ENCODE data around the gene RFTN1. TPM values are rescaled to one million over a fixed set of nuclear protein-coding genes. Genes with fewer than 3 reads are reported as not detected.

RFTN1 gene
- total RNA-seq, 1 donor from 2014 or later, result 84.1 TPM

DNA sequence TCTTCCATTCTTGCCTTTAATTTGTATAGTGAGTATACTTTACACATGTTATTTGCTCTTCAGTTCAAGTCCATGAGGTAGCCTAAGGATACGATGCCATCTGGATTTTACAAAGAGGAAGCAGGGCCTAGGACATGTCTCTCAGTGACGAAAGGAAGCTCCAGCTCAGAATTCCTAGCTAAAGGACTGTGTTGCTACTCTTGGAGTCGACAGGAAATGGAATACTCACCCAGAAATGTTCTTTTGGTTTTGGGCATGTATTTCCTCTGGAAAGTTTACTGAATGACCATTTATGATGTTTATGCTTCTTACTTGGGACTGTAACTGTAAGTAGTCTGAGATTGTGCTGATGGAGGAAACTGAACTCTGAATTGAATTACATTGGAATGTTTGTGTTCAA lies 236.0 kb downstream of the RFTN1 start:
- TF ChIP-seq, protein P1, sequence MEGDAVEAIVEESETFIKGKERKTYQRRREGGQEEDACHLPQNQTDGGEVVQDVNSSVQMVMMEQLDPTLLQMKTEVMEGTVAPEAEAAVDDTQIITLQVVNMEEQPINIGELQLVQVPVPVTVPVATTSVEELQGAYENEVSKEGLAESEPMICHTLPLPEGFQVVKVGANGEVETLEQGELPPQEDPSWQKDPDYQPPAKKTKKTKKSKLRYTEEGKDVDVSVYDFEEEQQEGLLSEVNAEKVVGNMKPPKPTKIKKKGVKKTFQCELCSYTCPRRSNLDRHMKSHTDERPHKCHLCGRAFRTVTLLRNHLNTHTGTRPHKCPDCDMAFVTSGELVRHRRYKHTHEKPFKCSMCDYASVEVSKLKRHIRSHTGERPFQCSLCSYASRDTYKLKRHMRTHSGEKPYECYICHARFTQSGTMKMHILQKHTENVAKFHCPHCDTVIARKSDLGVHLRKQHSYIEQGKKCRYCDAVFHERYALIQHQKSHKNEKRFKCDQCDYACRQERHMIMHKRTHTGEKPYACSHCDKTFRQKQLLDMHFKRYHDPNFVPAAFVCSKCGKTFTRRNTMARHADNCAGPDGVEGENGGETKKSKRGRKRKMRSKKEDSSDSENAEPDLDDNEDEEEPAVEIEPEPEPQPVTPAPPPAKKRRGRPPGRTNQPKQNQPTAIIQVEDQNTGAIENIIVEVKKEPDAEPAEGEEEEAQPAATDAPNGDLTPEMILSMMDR (IDR thresholded peaks at IDR 0.05), result no peak
- DNase-seq (ENCODE audit: extremely low spot score, unreplicated experiment), result no peak
- no peaks in the 10 kb centered on the region for H3K9me3 Mint-ChIP-seq (ENCODE audit: unreplicated experiment)
- H3K27me3 Mint-ChIP-seq (ENCODE audit: unreplicated experiment), result no peaks in the 10 kb centered on the region
- peaks cover 18% of the 10 kb centered on the region for H3K4me1 Mint-ChIP-seq (ENCODE audit: unreplicated experiment)
- H3K36me3 Mint-ChIP-seq (ENCODE audit: unreplicated experiment), result peaks cover 17% of the 10 kb centered on the region
- H3K27ac Mint-ChIP-seq (ENCODE audit: unreplicated experiment), result no peak overlapping the region
- H3K4me3 Mint-ChIP-seq (ENCODE audit: unreplicated experiment), result no peak overlapping the region

DNA sequence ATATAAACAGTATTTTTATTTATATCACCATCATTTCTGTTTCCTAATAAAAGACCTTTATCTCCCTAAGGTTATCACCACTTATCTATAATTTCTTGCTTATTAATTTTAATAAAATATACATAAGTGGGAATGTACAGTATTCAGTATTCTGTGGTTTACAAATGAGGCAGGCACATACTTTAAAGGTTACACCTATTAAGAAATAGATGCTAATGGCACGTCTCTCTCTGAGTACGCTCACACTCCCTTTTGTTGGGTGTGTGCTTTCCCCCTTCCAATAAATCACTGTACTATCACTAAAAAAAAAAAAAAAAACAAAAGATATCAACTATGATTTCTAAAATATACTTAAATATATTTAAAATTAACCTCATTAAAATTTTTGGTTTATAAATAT lies 239.6 kb downstream of the RFTN1 start:
- Mint-ChIP-seq H3K27me3 (ENCODE audit: unreplicated experiment) (no peaks in the 10 kb centered on the region), H3K27ac (ENCODE audit: unreplicated experiment) (no peak overlapping the region), H3K4me3 (ENCODE audit: unreplicated experiment) (no peak overlapping the region), H3K9me3 (ENCODE audit: unreplicated experiment) (no peaks in the 10 kb centered on the region), H3K36me3 (ENCODE audit: unreplicated experiment) (peaks cover 22% of the 10 kb centered on the region), H3K4me1 (ENCODE audit: unreplicated experiment) (peaks cover 13% of the 10 kb centered on the region)
- TF ChIP-seq, protein P1 (IDR thresholded peaks at IDR 0.05), result no peak
- DNase-seq (ENCODE audit: extremely low spot score, unreplicated experiment), result no peak

DNA sequence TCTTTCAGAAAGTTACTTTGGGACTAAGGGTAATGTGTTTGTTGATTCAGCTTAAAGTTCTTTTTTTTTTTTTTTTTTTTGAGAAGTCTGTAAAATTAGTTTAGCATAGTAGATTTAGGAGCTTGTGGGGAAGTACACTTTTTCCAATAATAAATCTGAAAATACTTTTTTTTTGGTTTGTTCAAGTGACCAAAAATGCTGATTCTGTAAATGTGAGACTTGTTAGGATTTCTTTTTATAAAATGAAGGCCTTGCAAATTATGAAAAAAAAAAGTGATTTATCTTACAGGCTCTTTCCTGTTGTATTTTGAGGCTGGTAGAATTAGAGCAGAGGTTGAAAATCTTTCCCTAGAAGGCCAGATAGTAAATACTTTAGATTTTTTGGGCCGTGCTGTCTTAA lies 240.9 kb downstream of the RFTN1 start:
- H3K4me1 Mint-ChIP-seq (ENCODE audit: unreplicated experiment), result peaks cover 6% of the 10 kb centered on the region
- no peak overlapping the region for H3K4me3 Mint-ChIP-seq (ENCODE audit: unreplicated experiment)

DNA sequence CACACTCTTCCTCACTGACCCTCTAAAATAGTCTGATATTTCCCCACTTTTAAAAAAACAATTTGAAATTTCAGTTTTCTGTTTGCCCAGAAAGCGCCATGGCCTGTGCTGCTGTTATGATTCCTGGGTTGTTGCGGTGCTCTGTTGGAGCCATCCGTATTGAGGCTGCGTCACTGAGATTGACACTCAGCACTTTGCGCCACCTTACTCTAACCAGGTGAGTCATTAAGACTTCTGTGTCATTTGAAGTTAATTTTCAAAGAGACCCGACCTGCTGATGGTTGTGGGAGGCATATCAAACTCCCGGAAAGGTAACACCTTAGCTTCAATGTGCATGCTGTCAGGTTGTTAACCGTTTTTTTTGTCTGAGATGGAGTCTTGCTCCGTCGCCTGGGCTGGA lies 242.6 kb downstream of the RFTN1 start:
- TF ChIP-seq, protein P1 (IDR thresholded peaks at IDR 0.05), result no peak
- DNase-seq (ENCODE audit: extremely low spot score, unreplicated experiment), result no peak
- Mint-ChIP-seq H3K36me3 (ENCODE audit: unreplicated experiment) (peaks cover 16% of the 10 kb centered on the region), H3K4me1 (ENCODE audit: unreplicated experiment) (peaks cover 15% of the 10 kb centered on the region), H3K4me3 (ENCODE audit: unreplicated experiment) (no peak overlapping the region), H3K27me3 (ENCODE audit: unreplicated experiment) (no peaks in the 10 kb centered on the region), H3K27ac (ENCODE audit: unreplicated experiment) (no peak overlapping the region), H3K9me3 (ENCODE audit: unreplicated experiment) (no peaks in the 10 kb centered on the region)

More for the DNA sequence above, 240.9 kb downstream of the RFTN1 start:
- peaks cover 20% of the 10 kb centered on the region for H3K36me3 Mint-ChIP-seq (ENCODE audit: unreplicated experiment)
- H3K27ac Mint-ChIP-seq (ENCODE audit: unreplicated experiment), result no peak overlapping the region
- no peaks in the 10 kb centered on the region for H3K9me3 Mint-ChIP-seq (ENCODE audit: unreplicated experiment)
- DNase-seq (ENCODE audit: extremely low spot score, unreplicated experiment), result no peak
- no peaks in the 10 kb centered on the region for H3K27me3 Mint-ChIP-seq (ENCODE audit: unreplicated experiment)
- TF ChIP-seq, protein P1 (IDR thresholded peaks at IDR 0.05), result no peak

DNA sequence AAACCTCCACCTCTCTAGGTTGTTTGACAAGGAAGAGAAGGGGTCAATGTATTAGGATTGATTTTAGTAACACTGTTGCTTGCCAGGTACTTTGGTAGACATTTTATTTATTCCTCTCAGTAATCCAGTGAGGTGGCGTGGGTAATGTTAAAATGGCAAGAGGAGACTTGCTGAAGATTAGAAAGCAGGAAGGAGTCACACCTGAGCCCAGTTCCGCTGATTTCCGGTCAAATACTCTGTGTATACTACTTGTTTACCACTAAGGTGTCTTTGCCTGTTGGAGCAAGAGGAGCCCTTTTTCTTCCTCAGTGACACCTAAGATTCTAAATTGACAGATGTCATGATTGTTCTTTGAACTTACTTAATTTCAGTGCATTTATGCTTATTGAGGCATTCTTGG lies 246.8 kb downstream of the RFTN1 start:
- Mint-ChIP-seq H3K4me3 (ENCODE audit: unreplicated experiment) (peak overlapping the region; percentile 27), H3K27ac (ENCODE audit: unreplicated experiment) (no peak overlapping the region)

More for the DNA sequence above, 246.8 kb downstream of the RFTN1 start:
- Mint-ChIP-seq H3K27me3 (ENCODE audit: unreplicated experiment) (no peaks in the 10 kb centered on the region), H3K4me1 (ENCODE audit: unreplicated experiment) (peaks cover 24% of the 10 kb centered on the region), H3K9me3 (ENCODE audit: unreplicated experiment) (no peaks in the 10 kb centered on the region), H3K36me3 (ENCODE audit: unreplicated experiment) (peaks cover 5% of the 10 kb centered on the region)
- DNase-seq (ENCODE audit: extremely low spot score, unreplicated experiment), result no peak
- TF ChIP-seq, protein P1 (IDR thresholded peaks at IDR 0.05), result no peak

Other genes with a start within 250 kb of the RFTN1 start
- gene DPH3, start 248.8 kb downstream of the RFTN1 start, total RNA-seq, result 16.7 and 21.4 TPM in 2 replicates
- gene OXNAD1, start 248.5 kb downstream of the RFTN1 start, total RNA-seq, result 10.4 and 10.8 TPM in 2 replicates
- not detected in 2 replicates for gene DAZL, start 91.7 kb upstream of the RFTN1 start, total RNA-seq

Data from osteocyte (in vitro differentiated cells).